GM21381 (cell line): ENCODE data around the gene ABCB11.
"Not testable (repeated sequence)": the region's sequence is repeated elsewhere in the genome, so short reads cannot be mapped to it uniquely, and the experiment has no call there.

Experiments
- ATAC-seq: cut with Tn5 transposase; IDR thresholded peaks from one replicate; pipeline ENCODE4 v1.9.1; 2021; ENCODE audit warnings: mild to moderate bottlenecking, moderate library complexity; ENCODE audit not compliant: unreplicated experiment

The ABCB11 gene

GRCh38 chr2:168901003-168901402 is 130.1 kb downstream of the ABCB11 start, which contains the start of gene G6PC2:
TSS of gene G6PC2 (plus strand) at chr2:168901291. CDS start at chr2:168901332, 41 bp downstream.
- ATAC-seq = no peak

DNA sequence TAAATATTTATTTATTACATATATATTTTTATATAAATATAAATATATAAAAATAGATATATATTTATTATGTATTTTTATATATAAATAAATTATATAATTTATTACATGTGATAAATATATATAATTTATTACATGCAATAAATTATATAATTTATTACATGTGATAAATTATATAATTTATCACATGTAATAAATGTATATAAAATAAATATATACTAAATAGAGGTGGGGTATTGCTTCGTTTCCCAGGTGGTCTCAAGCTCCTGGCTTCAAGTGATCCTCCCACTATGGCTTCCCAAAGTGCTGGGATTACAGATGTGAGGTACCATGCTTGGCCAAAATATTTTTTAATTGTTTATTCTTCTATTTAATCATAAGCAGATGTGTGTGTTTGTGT is 133.7 kb downstream of the ABCB11 start:
- ATAC-seq = no peak

DNA sequence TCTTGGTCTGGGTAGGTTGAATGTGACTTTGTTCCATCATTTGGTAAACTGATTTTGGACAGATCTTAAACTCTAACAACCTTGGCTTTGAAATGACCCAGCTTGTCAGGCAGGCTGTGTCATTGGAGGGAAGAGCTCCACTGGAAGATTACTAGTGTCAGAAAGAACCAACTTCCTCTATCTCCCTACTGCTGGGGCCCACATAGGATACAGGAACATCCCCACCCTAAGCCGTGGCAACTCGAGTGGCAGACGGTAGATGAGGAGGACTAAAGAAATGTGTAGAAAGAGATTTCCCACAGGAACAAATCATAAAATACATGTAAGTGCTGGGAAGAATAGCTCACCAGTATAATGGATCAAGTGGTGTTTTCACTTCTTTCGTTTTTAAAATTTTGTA is 134.3 kb downstream of the ABCB11 start:
- no peak for ATAC-seq

DNA sequence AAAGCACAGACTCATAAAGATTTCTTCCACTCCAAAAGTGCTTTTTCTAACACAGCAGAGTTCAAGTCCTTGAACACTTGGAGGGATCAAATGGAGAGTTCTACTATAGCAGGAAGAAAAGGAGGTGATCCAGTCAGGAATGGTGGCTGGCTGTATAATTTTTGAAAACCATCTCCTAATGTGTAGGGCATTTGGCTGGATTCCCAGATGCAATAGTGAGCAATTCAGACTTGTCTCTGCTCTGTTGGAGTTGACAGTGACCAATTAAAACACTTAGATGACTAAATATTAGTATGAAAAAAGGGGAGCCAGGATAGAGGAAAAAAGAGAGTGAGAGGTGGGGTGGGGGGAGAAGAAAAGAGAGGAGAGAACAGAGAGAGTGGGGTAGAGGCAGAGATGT is 135.4 kb downstream of the ABCB11 start:
- ATAC-seq = no peak

GRCh38 chr2:168894720-168895119 is 136.4 kb downstream of the ABCB11 start:
- ATAC-seq = no peak

GRCh38 chr2:168894101-168894500 is 137.0 kb downstream of the ABCB11 start:
- no peak for ATAC-seq

- ATAC-seq = no peak
These were observed 138.8 kb downstream of the ABCB11 start for GRCh38 chr2:168892327-168892726.

DNA sequence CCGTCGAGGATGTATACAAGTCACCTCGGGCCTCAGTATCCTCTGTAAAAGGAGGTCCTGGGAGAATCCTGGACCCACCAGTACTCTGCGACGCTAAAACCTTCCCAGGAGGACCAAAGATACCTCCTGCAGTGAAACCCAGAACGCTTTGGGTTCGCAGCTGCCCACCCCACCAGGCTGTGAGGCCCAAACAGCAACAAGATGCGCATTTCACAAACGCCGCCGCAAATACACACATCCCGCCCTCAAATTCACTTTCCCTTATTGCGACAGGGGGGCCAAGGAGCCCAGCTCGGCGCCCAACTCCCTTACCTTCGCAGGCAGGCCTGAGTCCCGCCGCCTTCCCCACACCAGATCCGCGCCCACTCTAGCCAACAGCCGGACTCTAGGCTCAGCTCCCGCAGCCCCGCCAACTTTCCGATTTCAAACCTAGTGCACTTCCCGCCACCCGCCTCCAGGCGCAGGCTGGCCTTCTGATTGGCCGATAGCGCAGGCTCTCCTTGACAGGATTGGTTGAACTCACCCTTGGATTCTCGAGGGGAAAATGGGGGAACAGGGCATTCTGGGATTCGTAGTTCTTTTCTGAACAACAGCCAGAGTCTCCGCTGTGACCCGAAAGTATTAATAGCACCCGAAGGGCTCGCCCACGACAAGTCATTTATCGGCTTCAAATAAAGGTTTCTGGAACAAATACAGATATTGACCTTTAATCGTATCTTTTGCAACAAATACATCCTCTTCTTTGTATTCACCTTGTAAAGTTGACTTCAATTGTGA is 140.9 kb downstream of the ABCB11 start, which contains the start of gene SPC25:
Gene SPC25 (minus strand): TSS at position 425 of the 777 bp plus-strand sequence. CDS start 911 bp downstream, outside the sequence.
- peak; percentile 99 for ATAC-seq

GRCh38 chr2:168889635-168890005 is 141.5 kb downstream of the ABCB11 start:
- ATAC-seq = no peak

- no peak for ATAC-seq
These were observed 146.1 kb downstream of the ABCB11 start for GRCh38 chr2:168884975-168885374.

GRCh38 chr2:168882163-168882562 is 149.0 kb downstream of the ABCB11 start:
- not testable (repeated sequence) for ATAC-seq

- ATAC-seq = no peak
These were observed 156.6 kb downstream of the ABCB11 start for GRCh38 chr2:168874368-168875054.

GRCh38 chr2:168870824-168871223 is 160.3 kb downstream of the ABCB11 start:
- not testable (repeated sequence) for ATAC-seq
